IPS-18a (cell line): Measurements from ENCODE around the gene SELENOI.
A peak's percentile ranks its signal among the peaks of the same experiment; 100 is the strongest.
"Not testable (repeated sequence)": the region's sequence is repeated elsewhere in the genome, so short reads cannot be mapped to it uniquely, and the experiment has no call there.

Experiments
- H3K27ac ChIP-seq: one replicate; pipeline ENCODE4 v1.5.1; 2013; ENCODE audit warnings: low read length
- H3K27me3 ChIP-seq: one replicate; pipeline ENCODE4 v1.6.1; 2013; ENCODE audit warnings: mild to moderate bottlenecking, low read length; ENCODE audit not compliant: control insufficient read depth, insufficient read depth
- H3K36me3 ChIP-seq: one replicate; pipeline ENCODE4 v1.6.1; 2013; ENCODE audit warnings: low read depth, low read length; ENCODE audit not compliant: control insufficient read depth
- H3K4me1 ChIP-seq: one replicate; pipeline ENCODE4 v1.6.1; 2013; ENCODE audit warnings: low read depth, low read length; ENCODE audit not compliant: control insufficient read depth
- H3K4me3 ChIP-seq: one replicate; pipeline ENCODE4 v1.5.1; 2013; ENCODE audit warnings: low read length
- H3K9ac ChIP-seq: one replicate; pipeline ENCODE4 v1.6.1; 2013; ENCODE audit warnings: mild to moderate bottlenecking, low read length, moderate library complexity
- H3K9me3 ChIP-seq: one replicate; pipeline ENCODE4 v1.6.1; 2013; ENCODE audit warnings: low read depth, low read length; ENCODE audit not compliant: control insufficient read depth

SELENOI gene

GRCh38 chr2:26327291-26328272 is 18.4 kb upstream of the SELENOI start:
- no peak overlapping the region for H3K9ac ChIP-seq
- no peaks in the 10 kb centered on the region for H3K9me3 ChIP-seq
- H3K27me3 ChIP-seq = no peaks in the 10 kb centered on the region
- H3K36me3 ChIP-seq = no peaks in the 10 kb centered on the region
- no peak overlapping the region for H3K4me3 ChIP-seq
- H3K4me1 ChIP-seq = no peaks in the 10 kb centered on the region
- H3K27ac ChIP-seq = no peak overlapping the region

GRCh38 chr2:26329083-26329482 is 16.9 kb upstream of the SELENOI start:
- H3K9ac ChIP-seq, H3K27ac ChIP-seq, H3K4me1 ChIP-seq, H3K27me3 ChIP-seq, H3K9me3 ChIP-seq, H3K4me3 ChIP-seq, H3K36me3 ChIP-seq: not testable (repeated sequence)

- H3K4me1 ChIP-seq = no peaks in the 10 kb centered on the region
- no peaks in the 10 kb centered on the region for H3K36me3 ChIP-seq
- no peak overlapping the region for H3K27ac ChIP-seq
- H3K9ac ChIP-seq = no peak overlapping the region
- H3K9me3 ChIP-seq = no peaks in the 10 kb centered on the region
- no peak overlapping the region for H3K4me3 ChIP-seq
- no peaks in the 10 kb centered on the region for H3K27me3 ChIP-seq
Measured at GRCh38 chr2:26330114-26330549, 15.8 kb upstream of the SELENOI start.

GRCh38 chr2:26330604-26331003 is 15.3 kb upstream of the SELENOI start:
- H3K4me1 ChIP-seq = no peaks in the 10 kb centered on the region
- H3K9me3 ChIP-seq = no peaks in the 10 kb centered on the region
- no peaks in the 10 kb centered on the region for H3K36me3 ChIP-seq
- H3K27me3 ChIP-seq = no peaks in the 10 kb centered on the region
- H3K4me3 ChIP-seq = no peak overlapping the region
- H3K27ac ChIP-seq = no peak overlapping the region
- H3K9ac ChIP-seq = no peak overlapping the region

- H3K27me3 ChIP-seq, H3K4me3 ChIP-seq, H3K9me3 ChIP-seq, H3K36me3 ChIP-seq, H3K27ac ChIP-seq, H3K9ac ChIP-seq, H3K4me1 ChIP-seq: not testable (repeated sequence)
Measured at GRCh38 chr2:26331321-26331720, 14.6 kb upstream of the SELENOI start.

- Histone ChIP-seq H3K4me3 (no peak overlapping the region), H3K9ac (no peak overlapping the region), H3K27ac (no peak overlapping the region), H3K27me3 (no peaks in the 10 kb centered on the region), H3K9me3 (no peaks in the 10 kb centered on the region), H3K36me3 (no peaks in the 10 kb centered on the region), H3K4me1 (no peaks in the 10 kb centered on the region)
Measured at GRCh38 chr2:26333293-26333692, 12.7 kb upstream of the SELENOI start.

- Histone ChIP-seq H3K36me3 (no peaks in the 10 kb centered on the region), H3K27ac (no peak overlapping the region), H3K27me3 (no peaks in the 10 kb centered on the region), H3K9me3 (no peaks in the 10 kb centered on the region), H3K9ac (no peak overlapping the region), H3K4me3 (no peak overlapping the region), H3K4me1 (peaks cover 6% of the 10 kb centered on the region)
Measured at GRCh38 chr2:26335231-26335630, 10.7 kb upstream of the SELENOI start.

- Histone ChIP-seq H3K4me1 (peaks cover 9% of the 10 kb centered on the region), H3K36me3 (no peaks in the 10 kb centered on the region), H3K4me3 (no peak overlapping the region), H3K27me3 (no peaks in the 10 kb centered on the region), H3K27ac (no peak overlapping the region), H3K9me3 (no peaks in the 10 kb centered on the region), H3K9ac (no peak overlapping the region)
Measured at GRCh38 chr2:26336719-26337118, 9.2 kb upstream of the SELENOI start.

- Histone ChIP-seq H3K4me3 (no peak overlapping the region), H3K9me3 (no peaks in the 10 kb centered on the region), H3K36me3 (no peaks in the 10 kb centered on the region), H3K9ac (no peak overlapping the region), H3K27me3 (no peaks in the 10 kb centered on the region), H3K27ac (no peak overlapping the region), H3K4me1 (peaks cover 9% of the 10 kb centered on the region)
Measured at GRCh38 chr2:26337298-26337697, 8.6 kb upstream of the SELENOI start.

GRCh38 chr2:26340831-26341230 is 5.1 kb upstream of the SELENOI start:
- Histone ChIP-seq H3K4me3 (no peak overlapping the region), H3K27me3 (no peaks in the 10 kb centered on the region), H3K4me1 (peaks cover 18% of the 10 kb centered on the region), H3K27ac (no peak overlapping the region), H3K36me3 (no peaks in the 10 kb centered on the region), H3K9me3 (no peaks in the 10 kb centered on the region), H3K9ac (no peak overlapping the region)

GRCh38 chr2:26344581-26345282 is 1.2 kb upstream of the SELENOI start:
- H3K9ac ChIP-seq = peak overlapping the region; percentile 97
- H3K27me3 ChIP-seq = no peaks in the 10 kb centered on the region
- H3K36me3 ChIP-seq = no peaks in the 10 kb centered on the region
- peaks cover 24% of the 10 kb centered on the region for H3K4me1 ChIP-seq
- H3K4me3 ChIP-seq = peak overlapping the region; percentile 97
- H3K27ac ChIP-seq = peak overlapping the region; percentile 87
- H3K9me3 ChIP-seq = no peaks in the 10 kb centered on the region

GRCh38 chr2:26345283-26345544 is 729 bp upstream of the SELENOI start:
- peak overlapping the region; percentile 97 for H3K4me3 ChIP-seq
- H3K27ac ChIP-seq = peak overlapping the region; percentile 87
- peak overlapping the region; percentile 97 for H3K9ac ChIP-seq
- no peaks in the 10 kb centered on the region for H3K27me3 ChIP-seq
- peaks cover 19% of the 10 kb centered on the region for H3K4me1 ChIP-seq
- H3K9me3 ChIP-seq = no peaks in the 10 kb centered on the region
- no peaks in the 10 kb centered on the region for H3K36me3 ChIP-seq
